Muscle layer of colon (tissue), 2 donors: ENCODE results near the gene PDE6B.

Experiments
- H3K27ac ChIP-seq: one replicate; pipeline ENCODE4 v1.7.0; 2013; ENCODE audit warnings: low read depth, mild to moderate bottlenecking, low read length, moderate library complexity
- H3K27me3 ChIP-seq, 2 donors: one replicate each; pipeline ENCODE4 v1.7.0; 2013; ENCODE audit warnings: low read length in 2 of 2, mild to moderate bottlenecking in 2 of 2; ENCODE audit not compliant: insufficient read depth in 2 of 2, control insufficient read depth in 1 of 2
- H3K36me3 ChIP-seq: one replicate; pipeline ENCODE4 v1.7.0; 2013; ENCODE audit warnings: mild to moderate bottlenecking, low read length; ENCODE audit not compliant: insufficient read depth
- H3K4me1 ChIP-seq: one replicate; pipeline ENCODE4 v1.7.0; 2013; ENCODE audit warnings: mild to moderate bottlenecking, low read length; ENCODE audit not compliant: insufficient read depth
- H3K4me3 ChIP-seq, 2 donors: one replicate each; pipeline ENCODE4 v1.7.0; 2013; ENCODE audit warnings: low read length in 2 of 2, low read depth in 1 of 2, mild to moderate bottlenecking in 1 of 2, moderate library complexity in 1 of 2
- H3K9ac ChIP-seq: one replicate; pipeline ENCODE4 v1.7.0; 2013; ENCODE audit warnings: low read length
- H3K9me3 ChIP-seq: one replicate; pipeline ENCODE4 v1.7.0; 2013; ENCODE audit warnings: mild to moderate bottlenecking, low read length
- donor health status: abdominal sarcoma.
- donor health status: Adenocarcinoma of cecum.

PDE6B gene

GRCh38 chr4:602559-602942 lies 22.8 kb upstream of the PDE6B start:
- Histone ChIP-seq H3K9me3 (no peaks in the 10 kb centered on the region), H3K4me1 (no peaks in the 10 kb centered on the region), H3K27me3 (peaks cover 0 to 6% of the 10 kb centered on the region in 2 donors), H3K4me3 (no peak overlapping the region), H3K36me3 (no peaks in the 10 kb centered on the region), H3K9ac (no peak overlapping the region), H3K27ac (no peak overlapping the region)

- H3K9ac ChIP-seq, result no peak overlapping the region
- H3K27me3 ChIP-seq, result peaks cover 0 to 6% of the 10 kb centered on the region in 2 donors
- no peak overlapping the region for H3K4me3 ChIP-seq
- H3K9me3 ChIP-seq, result no peaks in the 10 kb centered on the region
- H3K27ac ChIP-seq, result no peak overlapping the region
- H3K4me1 ChIP-seq, result no peaks in the 10 kb centered on the region
- H3K36me3 ChIP-seq, result no peaks in the 10 kb centered on the region
Observed at GRCh38 chr4:604131-604530, 21.2 kb upstream of the PDE6B start.

GRCh38 chr4:605702-606425 lies 19.5 kb upstream of the PDE6B start:
- Histone ChIP-seq H3K27ac (no peak overlapping the region), H3K9me3 (no peaks in the 10 kb centered on the region), H3K4me1 (no peaks in the 10 kb centered on the region), H3K9ac (no peak overlapping the region), H3K36me3 (no peaks in the 10 kb centered on the region), H3K27me3 (peaks cover 0 to 12% of the 10 kb centered on the region in 2 donors), H3K4me3 (no peak overlapping the region)

DNA sequence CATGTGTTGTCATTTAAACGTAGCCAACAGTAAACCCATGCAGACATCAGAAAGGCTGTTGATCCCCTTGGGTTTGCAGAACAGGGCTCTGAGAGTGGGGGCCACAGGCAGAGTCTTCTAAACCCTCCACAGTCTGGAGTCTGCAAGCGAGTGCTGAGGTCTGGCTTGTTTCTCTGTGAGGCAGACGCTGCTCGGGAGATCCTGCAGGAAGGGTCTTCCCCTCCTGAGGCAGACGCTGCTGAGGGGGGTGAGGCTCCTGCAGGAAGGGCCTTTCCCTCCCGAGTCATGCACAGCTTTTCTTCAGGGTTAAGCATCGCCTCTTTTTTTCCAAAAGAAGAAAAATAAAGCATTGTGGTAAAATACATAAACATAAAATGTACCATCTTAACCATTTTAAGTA lies 17.1 kb upstream of the PDE6B start:
- Histone ChIP-seq H3K36me3 (no peaks in the 10 kb centered on the region), H3K27me3 (peaks cover 0 to 8% of the 10 kb centered on the region in 2 donors), H3K9me3 (no peaks in the 10 kb centered on the region), H3K27ac (no peak overlapping the region), H3K9ac (no peak overlapping the region), H3K4me1 (no peaks in the 10 kb centered on the region), H3K4me3 (no peak overlapping the region)

- Histone ChIP-seq H3K4me3 (no peak overlapping the region), H3K36me3 (no peaks in the 10 kb centered on the region), H3K4me1 (no peaks in the 10 kb centered on the region), H3K27me3 (peaks cover 0 to 8% of the 10 kb centered on the region in 2 donors), H3K27ac (no peak overlapping the region), H3K9me3 (no peaks in the 10 kb centered on the region), H3K9ac (no peak overlapping the region)
Observed at GRCh38 chr4:609400-610050, 15.8 kb upstream of the PDE6B start.

DNA sequence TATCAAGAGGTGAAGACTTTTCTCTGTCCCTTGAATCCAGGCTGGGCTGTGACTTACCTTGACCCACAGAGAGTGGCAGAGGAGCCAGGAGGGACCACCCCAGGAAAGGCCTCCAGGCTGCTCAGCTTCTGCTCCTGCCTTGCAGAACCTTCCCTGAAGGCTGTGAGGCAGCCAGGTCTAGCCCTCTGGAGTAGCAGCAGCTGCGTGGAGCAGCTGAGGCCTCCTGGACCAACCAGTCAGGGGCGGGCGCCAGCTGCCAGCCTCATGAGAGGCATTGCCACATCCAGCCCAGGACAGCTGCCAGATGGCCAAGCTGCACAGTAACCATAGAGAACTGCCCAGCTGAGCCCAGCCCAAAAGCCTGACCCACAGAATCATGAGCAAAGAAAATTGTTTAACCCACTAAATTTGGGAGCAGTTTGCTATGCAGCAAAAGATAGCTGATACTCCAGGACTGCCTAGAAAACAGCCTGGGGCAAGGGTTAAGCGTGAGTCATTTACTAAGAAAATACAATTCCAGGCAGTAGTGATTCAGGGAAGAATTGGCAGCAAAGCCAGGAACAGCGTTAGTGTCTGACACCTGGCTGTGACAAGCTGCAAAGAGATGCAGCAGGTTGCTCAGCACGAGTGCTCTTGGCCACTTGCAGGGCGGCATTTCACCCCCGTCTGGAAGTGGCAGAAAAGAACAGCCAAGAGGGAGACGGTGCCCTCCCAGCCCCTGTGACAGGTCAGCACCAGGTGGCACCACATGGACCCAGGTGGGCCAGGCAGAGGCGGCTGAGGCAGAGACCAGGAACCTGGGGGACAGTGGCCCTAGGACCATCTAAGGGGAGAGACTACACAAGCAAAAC lies 14.7 kb upstream of the PDE6B start:
- Histone ChIP-seq H3K27ac (no peak overlapping the region), H3K36me3 (no peaks in the 10 kb centered on the region), H3K9ac (no peak overlapping the region), H3K9me3 (no peaks in the 10 kb centered on the region), H3K4me3 (no peak overlapping the region), H3K27me3 (peaks cover 0 to 8% of the 10 kb centered on the region in 2 donors), H3K4me1 (no peaks in the 10 kb centered on the region)

DNA sequence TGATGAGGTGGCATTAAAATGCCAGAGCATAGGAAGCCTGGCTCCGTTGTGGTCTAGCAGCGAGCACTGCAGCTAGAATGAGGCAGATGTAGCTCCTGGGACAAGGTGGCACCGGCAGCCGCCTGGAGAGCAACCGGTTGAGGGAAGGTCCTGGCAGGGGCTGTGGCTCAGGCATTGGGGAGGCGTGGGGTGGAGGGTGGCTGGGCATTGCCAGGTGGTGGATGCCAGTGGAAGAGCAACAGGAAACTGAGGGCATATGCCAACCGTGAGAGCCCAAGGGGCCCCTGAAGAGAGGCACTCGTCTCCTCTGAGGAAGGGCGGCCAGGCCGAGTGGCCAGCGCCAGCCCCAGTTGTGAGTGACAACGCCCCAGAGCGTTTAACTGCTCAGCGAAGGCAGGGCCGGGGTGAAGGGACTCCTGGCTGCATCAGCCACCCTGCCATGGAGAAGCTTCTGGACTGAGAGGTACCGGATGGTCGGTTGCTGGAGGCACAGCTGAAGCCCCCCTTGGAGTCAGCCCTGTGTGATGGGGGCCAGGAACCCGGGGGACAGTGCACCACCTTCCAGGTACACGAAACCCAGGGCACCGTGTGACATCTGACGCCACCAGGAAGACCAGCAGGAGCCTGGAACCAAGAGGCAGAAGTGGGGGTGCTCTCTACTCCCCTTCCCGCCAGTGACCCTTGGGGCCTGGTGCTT lies 13.2 kb upstream of the PDE6B start:
- Histone ChIP-seq H3K4me3 (no peak overlapping the region), H3K4me1 (no peaks in the 10 kb centered on the region), H3K27ac (no peak overlapping the region), H3K9me3 (no peaks in the 10 kb centered on the region), H3K27me3 (peaks cover 0 to 13% of the 10 kb centered on the region in 2 donors), H3K9ac (no peak overlapping the region), H3K36me3 (no peaks in the 10 kb centered on the region)

DNA sequence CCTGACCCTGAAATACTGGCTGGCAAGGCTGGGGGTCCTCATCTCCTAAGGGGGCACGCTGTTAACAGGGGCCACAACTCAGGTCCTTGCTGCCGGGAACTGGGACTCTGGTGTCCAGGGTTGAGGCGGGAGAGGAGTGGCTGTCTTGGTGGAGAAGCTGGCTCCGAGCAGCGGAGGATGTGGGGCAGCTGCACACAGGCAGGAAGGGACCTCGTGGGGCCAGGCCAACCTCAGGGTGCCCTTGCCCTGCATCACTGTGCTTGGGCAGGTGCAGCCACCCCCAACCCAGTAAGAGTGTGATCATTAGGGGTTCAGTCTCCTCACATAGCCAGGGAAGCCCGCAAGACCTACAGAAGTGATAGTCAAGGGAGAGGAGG lies 12.6 kb upstream of the PDE6B start:
- Histone ChIP-seq H3K4me1 (no peaks in the 10 kb centered on the region), H3K9me3 (no peaks in the 10 kb centered on the region), H3K9ac (no peak overlapping the region), H3K36me3 (no peaks in the 10 kb centered on the region), H3K27me3 (peaks cover 0 to 18% of the 10 kb centered on the region in 2 donors), H3K27ac (no peak overlapping the region), H3K4me3 (no peak overlapping the region)

DNA sequence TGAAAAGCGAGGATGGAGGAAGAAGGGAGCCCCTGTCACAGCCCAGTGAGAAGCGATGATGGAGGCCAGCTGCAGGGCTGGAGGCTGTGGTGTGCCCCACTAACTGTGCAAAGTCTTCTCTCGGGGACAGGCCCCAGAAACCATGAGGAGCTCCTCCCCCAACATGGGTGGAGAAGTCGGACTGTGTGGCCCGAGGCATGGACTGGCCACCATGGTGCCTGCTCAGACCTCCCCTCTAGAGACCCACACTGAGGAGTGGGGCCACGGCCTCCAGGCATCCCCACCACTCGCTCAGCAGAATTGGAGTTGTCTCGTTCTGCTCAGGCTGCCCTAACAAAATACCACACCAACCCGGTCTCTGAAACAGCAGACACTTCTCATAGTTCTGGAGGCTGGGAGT lies 12.2 kb upstream of the PDE6B start:
- peaks cover 0 to 21% of the 10 kb centered on the region in 2 donors for H3K27me3 ChIP-seq
- H3K4me3 ChIP-seq, result no peak overlapping the region
- H3K9me3 ChIP-seq, result no peaks in the 10 kb centered on the region
- no peak overlapping the region for H3K9ac ChIP-seq
- H3K4me1 ChIP-seq, result no peaks in the 10 kb centered on the region
- no peak overlapping the region for H3K27ac ChIP-seq
- no peaks in the 10 kb centered on the region for H3K36me3 ChIP-seq

GRCh38 chr4:616091-616490 lies 9.3 kb upstream of the PDE6B start:
- no peak overlapping the region for H3K9ac ChIP-seq
- H3K36me3 ChIP-seq, result no peaks in the 10 kb centered on the region
- no peak overlapping the region for H3K27ac ChIP-seq
- no peaks in the 10 kb centered on the region for H3K9me3 ChIP-seq
- H3K27me3 ChIP-seq, result peaks cover 0 to 14% of the 10 kb centered on the region in 2 donors
- no peaks in the 10 kb centered on the region for H3K4me1 ChIP-seq
- H3K4me3 ChIP-seq, result no peak overlapping the region
